PFSK-1 (cell line): ENCODE results near the gene ULK1.

Experiments
- POLR2AphosphoS5 ChIP-seq: IDR thresholded peaks from 2 replicates; pipeline ENCODE4 v1.6.1; 2012; ENCODE audit warnings: low read depth, mild to moderate bottlenecking, control low read depth, low read length, moderate library complexity
- REST ChIP-seq, 2 experiments: IDR thresholded peaks; 2 replicates each; pipeline versions ENCODE4 v1.6.1 to v1.8.0; 2011 to 2012; ENCODE audit warnings: low read depth in 2 of 2, low read length in 2 of 2, control low read depth in 1 of 2, inconsistent platforms in 1 of 2, mild to moderate bottlenecking in 1 of 2, moderate library complexity in 1 of 2; ENCODE audit not compliant: insufficient read depth in 1 of 2
- SIN3A ChIP-seq: IDR thresholded peaks from 2 replicates; pipeline ENCODE4 v1.6.1; 2012; ENCODE audit warnings: mild to moderate bottlenecking, low read length, moderate library complexity, borderline replicate concordance; ENCODE audit not compliant: insufficient read depth

- TF ChIP-seq REST (IDR thresholded peaks at IDR 0.05; ENCODE audit: insufficient read depth in 1 of 2, low read depth in 2 of 2, low read length in 2 of 2) = no peak
- TF ChIP-seq POLR2AphosphoS5 = no peak
- no peak for TF ChIP-seq SIN3A
Observed at GRCh38 chr12:131852551-131853299, 41.7 kb upstream of the ULK1 start.
